Stimulated activated naive CD8-positive, alpha-beta T cell treated with anti-CD3 and anti-CD28 coated beads, Interleukin-15, Interleukin-2, amounts not matched to agents 100 ng/mL and 50 ng/mL, for 24 hours (primary cell): ENCODE results near the gene DDO.

Source experiments
- H3K27ac Mint-ChIP-seq: one replicate; pipeline ENCODE4 v1.8.0; 2021; ENCODE audit warnings: mild to moderate bottlenecking, mixed read lengths
- H3K27me3 Mint-ChIP-seq: one replicate; pipeline ENCODE4 v1.8.0; 2021; ENCODE audit warnings: mixed read lengths
- H3K36me3 Mint-ChIP-seq: one replicate; pipeline ENCODE4 v1.8.0; 2021; ENCODE audit warnings: low read depth, mixed read lengths
- H3K4me1 Mint-ChIP-seq: one replicate; pipeline ENCODE4 v1.8.0; 2021; ENCODE audit warnings: low read depth, mixed read lengths
- H3K4me3 Mint-ChIP-seq: one replicate; pipeline ENCODE4 v1.8.0; 2021; ENCODE audit warnings: mild to moderate bottlenecking, mixed read lengths
- H3K9me3 Mint-ChIP-seq: one replicate; pipeline ENCODE4 v1.8.0; 2021; ENCODE audit warnings: mixed read lengths

Gene DDO

GRCh38 chr6:110366975-110367374 is 48.4 kb downstream of the DDO start:
- no peaks in the 10 kb centered on the region for H3K36me3 Mint-ChIP-seq
- H3K27me3 Mint-ChIP-seq, result no peaks in the 10 kb centered on the region
- H3K4me1 Mint-ChIP-seq, result peaks cover 14% of the 10 kb centered on the region
- no peak overlapping the region for H3K27ac Mint-ChIP-seq
- H3K9me3 Mint-ChIP-seq, result no peaks in the 10 kb centered on the region
- no peak overlapping the region for H3K4me3 Mint-ChIP-seq

GRCh38 chr6:110366256-110366655 is 49.1 kb downstream of the DDO start:
- Mint-ChIP-seq H3K4me3 (no peak overlapping the region), H3K36me3 (no peaks in the 10 kb centered on the region), H3K27me3 (no peaks in the 10 kb centered on the region), H3K9me3 (no peaks in the 10 kb centered on the region), H3K4me1 (peaks cover 14% of the 10 kb centered on the region), H3K27ac (no peak overlapping the region)

- Mint-ChIP-seq H3K36me3 (no peaks in the 10 kb centered on the region), H3K4me3 (no peak overlapping the region), H3K4me1 (peaks cover 14% of the 10 kb centered on the region), H3K9me3 (no peaks in the 10 kb centered on the region), H3K27ac (no peak overlapping the region), H3K27me3 (no peaks in the 10 kb centered on the region)
These were observed 50.8 kb downstream of the DDO start for GRCh38 chr6:110364364-110365105.

GRCh38 chr6:110363748-110364147 is 51.6 kb downstream of the DDO start:
- H3K27ac Mint-ChIP-seq, result no peak overlapping the region
- H3K4me1 Mint-ChIP-seq, result peaks cover 14% of the 10 kb centered on the region
- H3K36me3 Mint-ChIP-seq, result no peaks in the 10 kb centered on the region
- H3K4me3 Mint-ChIP-seq, result no peak overlapping the region
- H3K27me3 Mint-ChIP-seq, result peaks cover 8% of the 10 kb centered on the region
- no peaks in the 10 kb centered on the region for H3K9me3 Mint-ChIP-seq

- Mint-ChIP-seq H3K36me3 (no peaks in the 10 kb centered on the region), H3K27me3 (peaks cover 26% of the 10 kb centered on the region), H3K4me1 (peaks cover 12% of the 10 kb centered on the region), H3K9me3 (no peaks in the 10 kb centered on the region), H3K4me3 (no peak overlapping the region), H3K27ac (no peak overlapping the region)
These were observed 54.7 kb downstream of the DDO start for GRCh38 chr6:110360676-110361075.

GRCh38 chr6:110359556-110359955 is 55.8 kb downstream of the DDO start:
- Mint-ChIP-seq H3K4me1 (peaks cover 12% of the 10 kb centered on the region), H3K9me3 (no peaks in the 10 kb centered on the region), H3K4me3 (no peak overlapping the region), H3K27ac (no peak overlapping the region), H3K36me3 (no peaks in the 10 kb centered on the region), H3K27me3 (peaks cover 29% of the 10 kb centered on the region)

- Mint-ChIP-seq H3K27me3 (peaks cover 29% of the 10 kb centered on the region), H3K36me3 (no peaks in the 10 kb centered on the region), H3K4me3 (peak overlapping the region; percentile 55), H3K4me1 (peaks cover 12% of the 10 kb centered on the region), H3K27ac (no peak overlapping the region), H3K9me3 (no peaks in the 10 kb centered on the region)
These were observed 56.7 kb downstream of the DDO start for GRCh38 chr6:110358553-110359160.

GRCh38 chr6:110357664-110358552 is 57.5 kb downstream of the DDO start, which contains the start of gene METTL24:
Gene METTL24 (minus strand): TSS chr6:110358349. CDS start chr6:110358272, 77 bp downstream.
- H3K27me3 Mint-ChIP-seq, result peaks cover 29% of the 10 kb centered on the region
- H3K36me3 Mint-ChIP-seq, result no peaks in the 10 kb centered on the region
- no peaks in the 10 kb centered on the region for H3K9me3 Mint-ChIP-seq
- H3K27ac Mint-ChIP-seq, result no peak within 1 kb of the TSS
- H3K4me1 Mint-ChIP-seq, result peaks cover 12% of the 10 kb centered on the region
- H3K4me3 Mint-ChIP-seq, result peak within 1 kb of the TSS; percentile 83

GRCh38 chr6:110357298-110357663 is 58.1 kb downstream of the DDO start:
- peaks cover 12% of the 10 kb centered on the region for H3K4me1 Mint-ChIP-seq
- H3K4me3 Mint-ChIP-seq, result peak overlapping the region; percentile 83
- H3K27me3 Mint-ChIP-seq, result peaks cover 29% of the 10 kb centered on the region
- H3K36me3 Mint-ChIP-seq, result no peaks in the 10 kb centered on the region
- no peaks in the 10 kb centered on the region for H3K9me3 Mint-ChIP-seq
- H3K27ac Mint-ChIP-seq, result no peak overlapping the region

GRCh38 chr6:110356778-110357177 is 58.6 kb downstream of the DDO start:
- Mint-ChIP-seq H3K9me3 (no peaks in the 10 kb centered on the region), H3K4me3 (peak overlapping the region; percentile 83), H3K27me3 (peaks cover 29% of the 10 kb centered on the region), H3K27ac (no peak overlapping the region), H3K4me1 (peaks cover 12% of the 10 kb centered on the region), H3K36me3 (no peaks in the 10 kb centered on the region)

GRCh38 chr6:110355727-110356126 is 59.6 kb downstream of the DDO start:
- H3K36me3 Mint-ChIP-seq, result no peaks in the 10 kb centered on the region
- H3K9me3 Mint-ChIP-seq, result no peaks in the 10 kb centered on the region
- H3K4me3 Mint-ChIP-seq, result no peak overlapping the region
- H3K27ac Mint-ChIP-seq, result no peak overlapping the region
- peaks cover 29% of the 10 kb centered on the region for H3K27me3 Mint-ChIP-seq
- H3K4me1 Mint-ChIP-seq, result peaks cover 12% of the 10 kb centered on the region

- peaks cover 29% of the 10 kb centered on the region for H3K27me3 Mint-ChIP-seq
- no peaks in the 10 kb centered on the region for H3K9me3 Mint-ChIP-seq
- H3K4me1 Mint-ChIP-seq, result peaks cover 12% of the 10 kb centered on the region
- H3K27ac Mint-ChIP-seq, result no peak overlapping the region
- H3K4me3 Mint-ChIP-seq, result no peak overlapping the region
- no peaks in the 10 kb centered on the region for H3K36me3 Mint-ChIP-seq
These were observed 60.4 kb downstream of the DDO start for GRCh38 chr6:110355022-110355421.

GRCh38 chr6:110354153-110354552 is 61.2 kb downstream of the DDO start:
- Mint-ChIP-seq H3K4me3 (no peak overlapping the region), H3K9me3 (no peaks in the 10 kb centered on the region), H3K36me3 (no peaks in the 10 kb centered on the region), H3K4me1 (peaks cover 12% of the 10 kb centered on the region), H3K27ac (no peak overlapping the region), H3K27me3 (peaks cover 25% of the 10 kb centered on the region)

- H3K9me3 Mint-ChIP-seq, result no peaks in the 10 kb centered on the region
- H3K36me3 Mint-ChIP-seq, result no peaks in the 10 kb centered on the region
- no peak overlapping the region for H3K4me3 Mint-ChIP-seq
- H3K27me3 Mint-ChIP-seq, result peaks cover 19% of the 10 kb centered on the region
- peaks cover 12% of the 10 kb centered on the region for H3K4me1 Mint-ChIP-seq
- H3K27ac Mint-ChIP-seq, result no peak overlapping the region
These were observed 61.8 kb downstream of the DDO start for GRCh38 chr6:110353457-110354001.
